Activated T-cell treated with anti-CD3 and anti-CD28 coated beads, Interleukin-2, amount 50 U/mL, for 48 hours (primary cell): Measurements from ENCODE around the gene PDZRN4.
"Not testable (repeated sequence)": the region's sequence is repeated elsewhere in the genome, so short reads cannot be mapped to it uniquely, and the experiment has no call there.

Experiments
- DNase-seq, 2 experiments: peaks; one replicate each; pipeline ENCODE4 v3.0.0-alpha.2; 2020

The PDZRN4 gene

DNA sequence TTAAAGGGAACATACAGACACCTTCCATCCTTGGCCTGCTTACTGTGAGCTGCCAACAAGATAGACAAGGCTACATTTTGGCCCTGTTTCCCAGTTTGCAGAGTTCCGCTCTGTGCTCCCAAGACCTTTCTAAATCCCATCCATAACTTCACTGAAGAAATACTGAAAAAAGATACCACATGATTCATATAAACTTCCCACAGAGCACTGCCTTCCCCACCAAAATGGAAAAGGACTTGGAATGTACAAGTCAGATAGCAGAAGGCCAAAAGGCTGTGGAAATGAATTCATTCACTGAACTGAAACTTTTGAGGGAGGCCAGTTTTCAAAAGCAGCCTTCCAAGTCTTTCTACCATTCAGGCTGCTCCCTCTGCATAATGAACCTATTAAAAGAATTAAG is 29.6 kb downstream of the PDZRN4 start:
- no peak for DNase-seq

DNA sequence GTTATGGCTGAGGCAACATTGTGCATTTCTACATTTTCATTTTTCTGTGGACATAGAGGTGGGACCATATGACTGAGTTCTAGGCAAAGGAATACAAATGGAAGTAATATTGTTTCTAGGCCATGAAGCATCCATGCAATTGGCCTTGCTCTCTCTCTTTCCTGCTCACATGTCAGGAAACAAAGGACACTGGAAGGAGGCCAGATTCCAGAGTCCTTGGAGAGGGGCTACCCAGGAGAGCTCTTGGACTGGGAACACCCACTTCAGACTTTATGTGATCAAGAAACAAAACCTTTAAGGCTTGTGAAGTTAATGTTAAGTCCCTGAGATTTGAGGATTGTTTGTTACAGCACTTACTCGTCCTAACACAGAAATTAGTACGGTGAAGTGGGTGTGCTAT is 32.8 kb downstream of the PDZRN4 start:
- DNase-seq = no peak

DNA sequence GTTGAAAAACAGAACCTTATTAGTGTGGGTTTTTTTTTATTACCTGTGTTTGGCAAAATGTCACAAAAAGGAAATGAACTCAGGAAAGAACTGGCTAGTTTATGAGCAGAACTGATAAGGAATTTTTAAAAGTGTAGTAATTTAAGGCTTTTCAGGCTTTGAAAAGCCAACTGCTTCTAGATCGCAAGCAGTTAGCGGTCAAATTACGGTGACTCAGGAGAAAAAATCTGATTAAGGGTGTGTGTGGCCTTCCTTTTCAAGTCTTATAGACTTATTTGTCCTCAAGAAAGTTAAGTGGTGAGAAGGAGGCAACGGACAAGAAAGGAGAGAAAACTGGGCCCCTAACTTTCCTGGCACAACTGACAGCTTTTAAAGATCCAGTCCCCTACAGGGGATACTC is 33.4 kb downstream of the PDZRN4 start:
- DNase-seq = no peak

- no peak for DNase-seq
Observed at GRCh38 chr12:41223600-41223999, 35.5 kb downstream of the PDZRN4 start.

- DNase-seq = no peak
Observed at GRCh38 chr12:41224066-41224465, 35.9 kb downstream of the PDZRN4 start.

DNA sequence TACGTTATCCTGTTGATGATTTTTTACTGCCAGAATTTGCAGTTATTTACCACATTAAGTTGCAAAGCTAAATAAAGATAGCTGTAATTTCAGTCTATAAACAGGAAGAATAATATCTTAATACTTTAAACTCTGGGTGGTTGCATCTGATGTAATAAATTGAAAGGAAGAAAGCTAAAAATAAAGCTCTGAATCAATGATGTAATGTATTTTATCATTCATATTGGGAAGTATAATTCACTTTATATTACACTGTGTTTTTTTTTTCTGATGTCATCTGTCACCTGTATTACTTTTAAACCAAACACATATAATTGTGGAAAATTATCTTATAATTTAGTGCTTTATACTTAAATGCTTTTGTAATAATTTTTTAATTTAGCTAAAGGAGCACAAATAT is 37.1 kb downstream of the PDZRN4 start:
- DNase-seq = no peak

GRCh38 chr12:41228066-41228820 is 40.1 kb downstream of the PDZRN4 start:
- DNase-seq = no peak

- DNase-seq = no peak
Observed at GRCh38 chr12:41230756-41231155, 42.6 kb downstream of the PDZRN4 start.

- DNase-seq = no peak
Observed at GRCh38 chr12:41234692-41235091, 46.6 kb downstream of the PDZRN4 start.

DNA sequence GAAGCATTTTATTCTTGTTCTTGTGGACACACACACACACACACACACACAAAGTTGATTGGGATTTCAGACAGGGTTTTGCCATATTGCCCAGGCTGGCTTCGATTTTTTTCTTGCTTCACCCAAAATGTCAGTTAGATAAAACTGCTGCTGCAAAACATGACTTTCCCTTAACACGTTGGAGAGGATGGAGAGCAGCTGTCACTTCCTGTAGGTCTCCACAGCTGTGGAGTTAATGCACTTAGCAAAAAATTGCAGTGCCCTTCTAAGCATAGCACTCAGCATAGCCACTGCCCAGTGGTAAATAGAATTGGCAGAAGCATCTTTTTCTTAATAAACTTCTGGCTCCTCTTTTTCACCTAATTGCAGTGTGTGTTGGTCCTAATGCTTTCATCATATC is 54.5 kb downstream of the PDZRN4 start:
- no peak for DNase-seq

GRCh38 chr12:41248391-41248790 is 60.3 kb downstream of the PDZRN4 start:
- no peak for DNase-seq

GRCh38 chr12:41250748-41251147 is 62.6 kb downstream of the PDZRN4 start:
- no peak for DNase-seq

GRCh38 chr12:41254004-41254914 is 66.1 kb downstream of the PDZRN4 start:
- no peak for DNase-seq

- not testable (repeated sequence) for DNase-seq
Observed at GRCh38 chr12:41263196-41263595, 75.1 kb downstream of the PDZRN4 start.

DNA sequence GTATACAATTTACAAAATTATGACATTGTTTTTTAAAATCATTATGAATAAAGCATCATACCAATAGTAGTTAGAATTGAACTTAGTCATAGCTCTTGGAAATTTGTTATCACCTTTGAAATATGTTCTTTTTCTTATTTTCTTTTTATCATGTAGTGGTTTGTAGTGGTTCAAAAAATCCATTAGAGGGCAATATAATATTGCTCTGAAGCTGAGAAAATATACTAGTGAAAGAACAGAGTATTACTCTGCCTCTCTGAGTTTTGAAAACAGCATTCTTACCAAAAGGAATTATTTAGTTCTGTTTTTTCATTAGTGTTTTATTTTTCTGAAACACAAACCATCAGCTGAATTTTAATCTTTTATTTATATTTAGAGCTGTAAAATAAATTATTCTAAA is 76.2 kb downstream of the PDZRN4 start:
- DNase-seq = no peak

DNA sequence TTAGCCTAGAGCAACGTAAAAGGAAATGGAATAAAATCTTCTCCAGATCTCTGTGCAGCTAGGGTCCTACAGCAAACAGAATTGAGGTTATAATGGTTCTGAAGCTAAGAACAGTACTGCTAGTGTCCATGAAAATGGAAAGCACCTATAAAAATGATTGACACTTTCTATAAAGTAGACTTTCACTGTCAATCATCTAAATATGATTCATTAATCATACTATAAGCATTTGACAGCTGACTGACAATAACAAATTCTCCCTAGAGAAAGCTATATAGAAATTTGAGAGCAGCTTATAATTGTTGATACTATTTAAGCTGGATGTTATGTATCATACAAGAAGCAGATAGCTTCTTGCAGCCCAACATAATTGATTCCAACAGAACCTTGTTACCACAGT is 80.9 kb downstream of the PDZRN4 start:
- no peak for DNase-seq

DNA sequence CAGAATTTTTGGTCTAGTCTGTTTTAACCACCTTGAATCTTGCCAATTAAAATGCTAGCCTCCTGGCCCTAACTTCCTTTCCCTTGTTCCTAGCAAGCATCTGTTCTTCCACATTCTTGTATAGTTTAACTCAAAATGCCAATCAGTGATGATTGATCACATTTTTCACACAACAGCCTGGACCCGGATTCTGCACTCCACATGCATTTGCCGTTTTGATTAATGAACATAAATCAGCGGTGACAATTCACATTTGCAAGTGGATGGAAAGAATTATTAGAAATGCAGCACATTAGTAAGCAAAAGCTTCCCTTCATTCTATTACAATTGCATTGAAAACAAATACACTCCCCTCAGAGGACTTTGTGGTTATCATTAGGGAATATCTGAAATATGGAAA is 83.4 kb downstream of the PDZRN4 start:
- no peak for DNase-seq

GRCh38 chr12:41274643-41275042 is 86.5 kb downstream of the PDZRN4 start:
- DNase-seq = no peak

- DNase-seq = no peak
Observed at GRCh38 chr12:41277100-41277945, 89.2 kb downstream of the PDZRN4 start.

- no peak for DNase-seq
Observed at GRCh38 chr12:41277946-41278267, 89.8 kb downstream of the PDZRN4 start.

DNA sequence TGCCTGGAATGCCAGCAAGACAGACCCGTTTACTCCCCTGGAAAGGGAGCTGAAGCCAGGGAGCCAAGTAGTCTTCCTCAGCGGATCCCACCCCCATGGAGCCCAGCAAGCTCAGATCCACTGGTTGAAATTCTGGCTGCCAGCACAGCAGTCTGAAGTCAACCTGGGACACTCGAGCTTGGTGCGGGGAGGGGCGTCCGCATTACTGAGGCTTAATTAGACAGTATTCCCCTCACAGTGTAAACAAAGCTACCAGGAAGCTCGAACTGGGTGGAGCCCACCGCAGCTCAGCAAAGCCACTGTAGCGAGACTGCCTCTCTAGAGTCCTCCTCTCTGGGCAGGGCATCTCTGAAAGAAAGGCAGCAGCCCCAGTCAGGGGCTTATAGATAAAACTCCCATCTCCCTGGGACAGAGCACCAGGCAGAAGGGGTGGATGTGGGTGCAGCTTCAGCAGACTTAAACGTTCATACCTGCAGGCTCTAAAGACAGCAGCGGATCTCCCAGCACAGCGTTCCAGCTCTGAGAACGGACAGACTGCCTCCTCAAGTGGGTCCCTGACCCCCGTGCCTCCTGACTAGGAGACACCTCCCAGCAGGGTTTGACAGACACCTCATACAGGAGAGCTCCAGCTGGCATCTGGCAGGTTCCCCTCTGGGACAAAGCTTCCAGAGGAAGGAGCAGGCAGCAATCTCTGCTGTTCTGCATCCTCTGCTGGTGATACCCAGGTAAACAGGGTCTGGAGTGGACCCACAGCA is 92.4 kb downstream of the PDZRN4 start:
- DNase-seq = not testable (repeated sequence)

DNA sequence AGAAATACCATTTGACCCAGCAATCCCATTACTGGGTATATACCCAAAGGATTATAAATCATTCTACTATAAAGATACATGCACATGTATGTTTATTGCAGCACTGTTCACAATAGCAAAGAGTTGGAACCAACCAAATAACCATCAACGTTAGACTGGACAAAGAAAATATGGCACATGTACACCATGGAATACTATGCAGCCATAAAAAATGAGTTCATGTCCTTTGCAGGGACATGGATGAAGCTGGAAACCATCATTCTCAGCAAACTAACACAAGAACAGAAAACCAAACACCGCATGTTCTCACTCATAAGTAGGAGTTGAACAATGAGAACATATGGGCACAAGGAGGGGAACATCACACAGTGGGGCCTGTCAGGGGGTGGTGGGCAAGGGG is 97.3 kb downstream of the PDZRN4 start:
- DNase-seq = not testable (repeated sequence)

DNA sequence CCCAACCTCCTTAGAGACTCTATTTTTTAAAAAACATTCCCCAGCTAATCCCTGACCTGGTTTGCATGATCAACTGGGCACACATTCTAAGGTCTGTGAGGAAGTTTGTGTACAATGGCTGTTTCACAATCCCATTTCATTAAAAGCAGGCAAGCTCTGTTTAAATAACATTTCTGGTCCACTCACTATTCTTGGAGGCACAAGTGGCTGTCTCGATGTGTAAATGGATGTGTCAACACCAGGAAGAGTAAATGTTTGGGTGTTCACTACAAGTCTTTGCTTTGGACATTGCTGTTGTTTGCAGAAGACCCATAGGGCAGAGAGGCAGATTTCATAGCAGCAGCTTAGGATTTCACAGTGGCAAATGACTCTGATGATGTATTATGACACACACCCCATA is 98.3 kb downstream of the PDZRN4 start:
- DNase-seq = no peak
